Muscle of arm (tissue), 12 donors: ENCODE data around the gene HMGB4. TPM values are rescaled to one million over a fixed set of nuclear protein-coding genes. Genes with fewer than 3 reads are reported as not detected.

Source experiments
- DNase-seq: peaks from one replicate; pipeline ENCODE4 v3.0.0-alpha.2; 2013
- polyA plus RNA-seq, 12 donors: library from polyadenylated mRNA; unstranded; fragments of 120-200 nt; gene quantifications; one replicate each; pipeline ENCODE4 v1.2.1, GENCODE V29; 2013; ENCODE audit not compliant: insufficient read length in 12 of 12

The HMGB4 gene
- polyA plus RNA-seq, 12 donors, result not detected

GRCh38 chr1:33898406-33898805, 34.5 kb downstream of the HMGB4 start:
- DNase-seq, result no peak

- no peak for DNase-seq
These were observed 35.0 kb downstream of the HMGB4 start for GRCh38 chr1:33898881-33899280.

DNA sequence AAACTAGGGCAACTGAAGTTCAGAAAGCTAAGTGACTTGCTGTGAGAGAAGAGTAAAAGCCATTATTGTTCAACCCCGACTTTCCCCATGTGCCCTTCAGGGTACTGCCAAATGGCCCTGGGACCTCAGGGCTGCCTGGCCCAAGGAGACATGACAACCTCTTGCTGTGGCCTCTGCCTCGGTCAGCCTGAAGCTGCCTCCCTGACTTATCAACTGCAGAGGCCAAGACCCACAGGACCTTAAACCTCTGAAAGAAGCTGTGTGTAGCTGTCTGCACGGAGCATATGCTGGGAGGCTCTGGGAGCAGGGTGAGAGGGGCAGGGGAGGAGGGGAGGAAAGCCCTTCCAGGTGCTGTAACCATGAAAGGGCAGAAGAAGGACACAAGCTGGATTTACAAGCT, 35.9 kb downstream of the HMGB4 start:
- no peak for DNase-seq

GRCh38 chr1:33902486-33903209, 38.8 kb downstream of the HMGB4 start:
- no peak for DNase-seq

DNA sequence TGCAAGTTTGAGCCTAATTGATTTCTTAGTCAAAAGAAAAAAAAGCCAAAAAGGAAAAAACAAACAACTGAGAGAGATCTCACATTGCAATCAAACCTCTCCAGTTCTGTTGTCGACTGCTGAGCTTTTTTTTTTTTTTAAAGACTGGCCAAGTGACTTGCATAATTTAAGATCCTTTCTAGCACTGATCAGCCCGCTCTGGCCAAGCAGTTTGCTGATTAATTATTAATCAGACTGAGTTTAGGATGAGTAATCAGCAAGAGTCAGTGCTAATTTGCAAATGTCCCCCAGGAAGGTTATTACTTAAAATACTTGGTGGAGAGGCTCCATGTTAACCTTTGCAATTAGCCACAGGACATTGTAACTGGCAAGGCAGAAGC, 39.3 kb downstream of the HMGB4 start:
- DNase-seq, result no peak

DNA sequence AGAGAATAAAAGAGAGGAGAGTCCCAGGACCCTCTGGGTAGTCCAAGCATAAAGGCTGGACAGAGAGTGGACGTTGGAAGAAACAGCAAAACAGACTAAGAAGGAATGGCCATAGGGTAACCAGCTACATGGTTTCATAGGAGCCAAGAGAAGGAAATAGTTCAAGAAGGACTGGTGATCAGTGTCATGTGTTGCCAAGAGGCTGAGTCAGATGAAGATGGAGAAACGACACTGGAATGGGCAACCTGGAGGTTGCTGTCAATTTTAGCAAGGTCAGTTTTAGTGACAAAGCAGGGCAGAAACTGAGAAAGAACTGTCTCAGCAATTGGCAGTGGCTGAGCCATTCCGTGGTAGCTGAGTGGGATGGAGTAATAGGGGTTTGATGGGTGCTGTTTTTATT, 41.4 kb downstream of the HMGB4 start:
- DNase-seq, result no peak

DNA sequence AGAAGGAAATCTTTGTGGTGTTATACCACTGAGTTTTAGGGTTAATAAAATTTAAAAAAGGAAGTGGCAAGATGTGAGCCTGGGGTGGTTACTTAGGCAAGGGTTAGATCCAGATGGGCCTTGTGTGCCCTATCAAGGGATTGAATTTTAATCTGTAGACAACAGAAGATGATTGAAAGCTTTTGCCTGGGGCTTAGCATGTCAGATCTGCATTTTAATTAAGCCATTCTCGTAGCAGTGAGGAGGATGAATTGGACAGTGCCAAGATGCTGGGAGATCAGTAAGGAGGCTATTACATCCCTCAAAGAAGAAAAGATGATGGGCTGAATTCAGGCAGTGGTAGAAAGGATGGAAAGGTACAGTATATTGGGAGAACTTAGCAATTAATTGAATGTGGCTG, 42.3 kb downstream of the HMGB4 start:
- no peak for DNase-seq

DNA sequence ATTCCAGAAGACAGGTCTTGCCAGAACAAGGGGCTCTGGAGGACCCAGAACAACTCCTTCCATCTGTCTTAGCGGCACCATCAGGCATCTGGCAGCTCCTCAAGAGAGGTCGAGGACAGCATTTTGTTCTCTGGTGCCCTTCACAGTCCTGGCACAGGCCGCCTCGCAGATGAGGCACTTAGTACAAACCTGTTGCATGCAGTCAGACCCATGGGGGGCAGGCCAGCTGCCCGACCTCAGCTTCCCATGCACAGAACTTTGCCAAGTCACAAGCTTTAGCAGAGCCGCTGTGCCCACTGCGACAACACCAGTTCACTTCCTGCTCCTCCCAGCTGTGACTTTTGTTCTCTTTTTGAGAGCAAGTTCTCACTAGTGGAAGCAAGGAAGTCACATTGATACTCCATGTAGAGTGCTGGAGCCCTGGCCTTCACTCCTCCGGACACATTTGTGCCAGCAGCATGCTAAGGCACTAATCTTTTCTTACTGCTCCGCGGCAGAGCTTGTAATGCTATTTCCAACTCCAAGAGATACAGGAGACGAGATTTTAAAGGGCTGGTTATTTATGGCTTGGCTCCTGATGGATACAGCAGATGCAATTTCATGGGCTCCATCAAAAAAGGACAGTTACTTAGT, 44.6 kb downstream of the HMGB4 start:
- no peak for DNase-seq
